ES-I3 (cell line): Measurements from ENCODE around the gene SYN1.
A peak's percentile ranks its signal among the peaks of the same experiment; 100 is the strongest.

Experiments
- H3K36me3 ChIP-seq: 2 replicates; pipeline ENCODE4 v1.6.1; 2013; ENCODE audit warnings: mild to moderate bottlenecking, low read length, control low read depth, moderate library complexity; ENCODE audit not compliant: insufficient read depth
- H3K4me1 ChIP-seq: 2 replicates; pipeline ENCODE4 v1.6.1; 2013; ENCODE audit warnings: mild to moderate bottlenecking, control low read depth, low read length; ENCODE audit not compliant: insufficient read depth
- H3K9ac ChIP-seq: 2 replicates; pipeline ENCODE4 v1.6.1; 2013; ENCODE audit warnings: low read depth, mild to moderate bottlenecking, low read length, moderate library complexity
- H3K9me3 ChIP-seq: 2 replicates; pipeline ENCODE4 v1.6.1; 2013; ENCODE audit warnings: mild to moderate bottlenecking, low read length, moderate library complexity; ENCODE audit not compliant: control insufficient read depth, insufficient read depth

The SYN1 gene

DNA sequence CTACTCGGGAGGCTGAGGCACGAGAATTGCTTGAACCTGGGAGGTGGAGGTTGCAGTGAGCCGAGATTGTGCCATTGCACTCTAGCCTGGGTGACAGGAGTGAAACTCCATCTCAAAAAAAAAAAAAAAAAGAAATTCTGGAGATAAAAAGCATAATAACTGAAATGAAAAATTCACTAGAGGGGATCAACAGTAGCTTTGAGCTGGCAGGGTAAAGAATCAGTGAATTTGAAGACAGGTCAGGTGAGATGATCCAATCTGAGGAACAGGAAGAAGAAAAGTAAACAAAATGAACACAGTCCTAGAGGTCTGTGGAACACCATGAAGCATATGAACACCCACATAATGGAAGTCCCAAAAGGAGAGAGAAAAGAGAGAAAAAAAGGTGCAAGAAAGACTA is 22.4 kb downstream of the SYN1 start:
- H3K4me1 ChIP-seq: peaks cover 6% of the 10 kb centered on the region
- no peaks in the 10 kb centered on the region; the same call in 1 of the 2 replicates for H3K9me3 ChIP-seq
- H3K9ac ChIP-seq: no peak overlapping the region
- no peaks in the 10 kb centered on the region for H3K36me3 ChIP-seq

DNA sequence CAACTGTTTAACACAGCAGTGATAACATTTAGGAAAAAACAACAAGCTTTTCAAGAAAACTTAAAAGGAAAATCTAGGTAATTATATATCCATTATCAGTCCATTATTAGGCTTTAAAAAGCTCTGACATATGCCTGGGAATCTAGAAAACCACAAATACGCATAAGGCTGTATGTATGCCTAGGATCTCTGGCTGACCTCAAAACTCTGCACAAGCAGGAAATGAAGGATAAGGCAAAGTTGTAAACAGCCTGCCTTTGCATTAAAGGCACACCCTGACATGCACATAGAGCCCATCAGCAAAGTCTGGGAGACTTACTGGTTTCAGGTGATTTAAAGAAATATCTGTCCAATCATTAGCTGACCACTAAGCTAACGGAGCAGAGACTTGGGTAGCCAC is 23.4 kb downstream of the SYN1 start:
- Histone ChIP-seq H3K9ac (no peak overlapping the region), H3K4me1 (peaks cover 6% of the 10 kb centered on the region), H3K36me3 (no peaks in the 10 kb centered on the region), H3K9me3 (no peaks in the 10 kb centered on the region; the same call in 1 of the 2 replicates)

GRCh38 chrX:47595716-47596251 is 23.9 kb downstream of the SYN1 start:
- Histone ChIP-seq H3K4me1 (peaks cover 6% of the 10 kb centered on the region), H3K9me3 (no peaks in the 10 kb centered on the region; the same call in 1 of the 2 replicates), H3K9ac (no peak overlapping the region), H3K36me3 (no peaks in the 10 kb centered on the region)

GRCh38 chrX:47593522-47593921 is 26.1 kb downstream of the SYN1 start:
- Histone ChIP-seq H3K4me1 (peaks cover 6% of the 10 kb centered on the region), H3K36me3 (no peaks in the 10 kb centered on the region), H3K9ac (no peak overlapping the region), H3K9me3 (no peaks in the 10 kb centered on the region; the same call in 1 of the 2 replicates)

DNA sequence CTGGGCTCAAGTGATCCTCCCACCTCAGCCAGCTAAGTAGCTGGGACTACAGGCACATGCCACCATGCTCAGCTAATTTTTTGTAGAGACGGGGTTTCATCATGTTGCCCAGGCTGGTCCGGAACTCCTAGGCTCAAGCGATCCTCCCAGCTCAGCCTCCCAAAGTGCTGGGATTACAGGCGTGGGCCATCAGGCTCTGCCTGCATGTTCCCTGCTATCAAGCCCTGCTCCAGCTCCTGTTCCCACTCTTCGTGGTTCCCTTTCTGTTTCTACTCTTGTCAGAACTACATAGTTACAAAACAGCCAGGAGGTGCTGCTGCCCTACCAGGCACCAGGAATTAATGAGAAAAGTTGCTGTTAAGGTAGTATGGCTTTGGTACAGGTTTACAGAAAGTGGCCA is 28.7 kb downstream of the SYN1 start:
- Histone ChIP-seq H3K36me3 (no peaks in the 10 kb centered on the region), H3K9me3 (no peaks in the 10 kb centered on the region; the same call in 1 of the 2 replicates), H3K4me1 (peaks cover 3% of the 10 kb centered on the region), H3K9ac (no peak overlapping the region)

- no peaks in the 10 kb centered on the region for H3K36me3 ChIP-seq
- H3K4me1 ChIP-seq: 0 out of 2 replicates have a peak, but pooled peaks cover 5% of the 10 kb centered on the region
- no peaks in the 10 kb centered on the region for H3K9me3 ChIP-seq
- no peak overlapping the region for H3K9ac ChIP-seq
Observed at GRCh38 chrX:47587906-47588735, 31.5 kb downstream of the SYN1 start.

DNA sequence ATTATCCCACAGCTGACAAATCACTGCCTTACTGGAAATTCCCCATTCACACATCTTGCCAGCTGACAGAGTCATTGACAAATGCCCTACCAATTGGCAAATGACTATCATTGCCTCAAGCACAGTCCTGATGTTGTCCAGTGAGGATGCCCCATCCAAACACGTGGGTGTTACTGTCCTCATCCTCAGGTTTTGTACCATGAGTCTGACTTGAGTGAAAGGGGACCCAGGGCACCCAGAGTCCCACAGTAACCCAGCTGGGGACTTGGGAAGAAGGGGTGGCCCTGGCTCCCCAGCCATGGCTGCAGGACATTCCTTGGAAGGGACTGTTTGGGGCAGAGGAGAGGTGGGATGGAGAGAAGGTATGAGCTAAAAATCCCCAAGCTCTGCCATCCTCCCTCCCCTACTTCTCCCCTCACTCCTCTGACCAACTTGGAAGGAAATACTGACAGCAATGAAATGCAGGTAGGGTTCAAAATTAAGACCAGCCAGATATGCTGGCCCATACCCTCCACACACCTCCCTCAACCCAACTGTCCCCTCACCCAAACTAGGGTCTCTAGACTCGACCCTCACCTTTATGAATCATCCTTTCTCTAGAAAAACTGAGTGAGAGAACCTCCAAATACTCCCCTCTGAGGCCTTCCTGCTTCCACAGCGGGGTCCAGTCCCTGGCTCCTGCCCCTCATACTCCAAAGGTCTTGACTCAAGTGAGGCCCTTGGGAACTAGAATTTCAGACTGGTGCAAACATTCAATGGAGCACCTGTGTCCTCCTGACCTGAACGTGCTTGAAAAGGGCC is 32.4 kb downstream of the SYN1 start:
- no peak overlapping the region for H3K9ac ChIP-seq
- 0 out of 2 replicates have a peak, but pooled peaks cover 5% of the 10 kb centered on the region for H3K4me1 ChIP-seq
- H3K36me3 ChIP-seq: no peaks in the 10 kb centered on the region
- no peaks in the 10 kb centered on the region for H3K9me3 ChIP-seq

DNA sequence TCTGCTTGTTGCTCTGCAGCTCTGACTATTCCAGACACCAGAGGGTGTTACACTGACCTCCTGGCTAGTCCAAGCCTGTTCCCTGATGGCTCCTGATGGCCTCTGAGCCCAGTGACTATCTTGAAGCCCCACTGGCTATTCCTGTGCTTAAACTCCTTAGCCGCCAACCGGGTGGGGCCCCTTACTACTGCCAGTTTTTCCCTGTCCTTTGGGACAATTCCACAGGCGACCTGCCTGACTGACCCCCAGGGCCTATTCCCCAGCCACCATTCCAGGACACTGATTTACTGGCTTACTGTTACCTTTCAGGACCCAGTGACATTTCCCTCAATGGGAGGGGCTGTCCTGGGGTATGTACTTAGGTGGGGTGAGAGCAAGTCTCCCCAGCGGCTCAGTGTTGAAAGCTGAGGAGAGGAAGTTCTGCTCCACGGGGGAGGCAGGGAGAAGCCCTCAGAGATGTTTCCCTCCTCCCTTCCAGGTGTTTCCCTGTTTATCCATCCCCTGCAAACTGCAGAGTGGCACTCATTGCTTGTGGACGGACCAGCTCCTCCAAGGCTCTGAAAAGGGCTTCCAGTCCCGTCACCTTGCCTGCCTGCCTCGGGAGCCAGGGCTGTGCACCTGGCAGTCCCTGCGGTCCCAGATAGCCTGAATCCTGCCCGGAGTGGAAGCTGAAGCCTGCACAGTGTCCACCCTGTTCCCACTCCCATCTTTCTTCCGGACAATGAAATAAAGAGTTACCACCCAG is 33.4 kb downstream of the SYN1 start:
- H3K9ac ChIP-seq: no peak overlapping the region
- no peaks in the 10 kb centered on the region for H3K36me3 ChIP-seq
- no peaks in the 10 kb centered on the region for H3K9me3 ChIP-seq
- peaks cover 10% of the 10 kb centered on the region for H3K4me1 ChIP-seq

DNA sequence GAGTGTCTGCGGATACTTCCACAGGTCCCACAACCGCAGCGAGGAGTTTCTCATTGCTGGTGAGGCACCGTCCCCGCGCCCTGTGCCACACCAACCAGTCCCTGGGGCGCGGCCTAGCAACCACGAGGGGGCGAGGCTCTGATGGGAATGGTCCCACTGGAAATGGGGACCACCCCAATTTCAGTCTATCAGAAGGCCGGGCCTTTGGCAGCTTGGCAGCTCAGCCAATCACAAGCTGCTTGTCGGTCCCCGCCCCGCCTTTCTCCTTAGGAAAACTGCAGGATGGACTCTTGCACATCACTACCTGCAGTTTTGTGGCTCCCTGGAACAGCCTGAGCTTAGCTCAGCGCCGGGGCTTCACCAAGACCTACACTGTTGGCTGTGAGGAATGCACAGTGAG is 34.4 kb downstream of the SYN1 start:
- Histone ChIP-seq H3K9ac (no peak overlapping the region), H3K36me3 (no peaks in the 10 kb centered on the region), H3K9me3 (no peaks in the 10 kb centered on the region), H3K4me1 (peaks cover 10% of the 10 kb centered on the region)

DNA sequence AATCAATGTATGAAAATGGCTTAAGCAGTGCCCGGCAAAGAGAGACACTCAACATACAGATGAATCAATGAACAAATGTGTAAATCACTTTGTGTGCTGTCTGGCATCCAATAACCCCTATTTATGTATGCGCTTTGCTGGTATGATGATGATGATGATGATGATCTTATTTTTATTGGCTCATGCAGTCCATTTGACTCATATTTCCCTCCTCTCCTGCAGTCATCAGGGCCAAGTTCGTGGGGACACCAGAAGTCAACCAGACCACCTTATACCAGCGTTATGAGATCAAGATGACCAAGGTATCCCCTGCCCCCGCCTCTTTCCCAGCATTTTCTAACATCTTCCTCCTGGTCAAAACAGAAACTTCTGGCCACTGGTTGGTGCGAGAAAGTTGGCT is 34.9 kb downstream of the SYN1 start:
- Histone ChIP-seq H3K9me3 (no peaks in the 10 kb centered on the region), H3K4me1 (peaks cover 10% of the 10 kb centered on the region), H3K9ac (no peak overlapping the region), H3K36me3 (no peaks in the 10 kb centered on the region)

- Histone ChIP-seq H3K9me3 (no peaks in the 10 kb centered on the region), H3K4me1 (peaks cover 16% of the 10 kb centered on the region), H3K36me3 (no peaks in the 10 kb centered on the region), H3K9ac (no peak overlapping the region; the same call in 1 of the 2 replicates)
Observed at GRCh38 chrX:47583240-47583861, 36.3 kb downstream of the SYN1 start.

DNA sequence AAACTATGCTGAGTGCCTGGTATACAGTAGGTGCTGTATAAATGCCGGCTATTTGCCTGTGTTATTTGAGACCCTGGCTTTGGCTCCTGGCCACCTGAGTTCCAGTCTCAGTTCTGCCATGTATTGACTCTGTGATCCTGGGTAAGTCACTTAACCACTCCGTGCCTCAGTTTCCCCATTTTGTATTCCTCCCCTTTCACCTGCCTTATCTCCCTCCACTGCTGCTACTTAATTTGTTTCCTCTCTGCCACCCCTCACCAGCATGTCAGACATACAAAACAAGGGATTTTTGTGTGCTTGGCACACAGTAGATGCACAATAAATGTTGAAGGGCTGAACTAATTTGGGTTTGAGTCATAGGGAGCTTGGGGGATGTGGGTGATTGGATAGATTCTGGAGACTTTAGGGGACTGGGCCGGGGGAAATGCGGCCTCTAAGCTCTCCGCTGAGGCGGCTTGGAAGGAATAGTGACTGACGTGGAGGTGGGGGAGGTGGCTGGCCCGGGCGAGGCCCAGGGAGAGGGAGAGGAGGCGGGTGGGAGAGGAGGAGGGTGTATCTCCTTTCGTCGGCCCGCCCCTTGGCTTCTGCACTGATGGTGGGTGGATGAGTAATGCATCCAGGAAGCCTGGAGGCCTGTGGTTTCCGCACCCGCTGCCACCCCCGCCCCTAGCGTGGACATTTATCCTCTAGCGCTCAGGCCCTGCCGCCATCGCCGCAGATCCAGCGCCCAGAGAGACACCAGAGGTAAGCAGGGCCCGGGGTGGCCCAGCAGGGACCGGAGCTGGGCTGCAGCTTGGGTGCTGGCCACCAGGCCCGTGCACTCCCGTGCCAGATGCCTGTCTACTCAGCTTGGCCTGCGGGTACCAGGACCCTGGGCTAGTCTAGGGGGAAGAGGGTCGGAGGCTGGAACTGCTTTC is 37.7 kb downstream of the SYN1 start, which contains the start of gene TIMP1:
Gene TIMP1 (plus strand): TSS at position 706 of the 917 bp plus-strand sequence. CDS start 980 bp downstream, outside the sequence.
- peaks cover 21% of the 10 kb centered on the region for H3K4me1 ChIP-seq
- no peaks in the 10 kb centered on the region for H3K36me3 ChIP-seq
- H3K9me3 ChIP-seq: no peaks in the 10 kb centered on the region
- peak within 1 kb of the TSS; percentile 76 for H3K9ac ChIP-seq

GRCh38 chrX:47579537-47579936 is 40.1 kb downstream of the SYN1 start:
- H3K9me3 ChIP-seq: no peaks in the 10 kb centered on the region
- peaks cover 16% of the 10 kb centered on the region for H3K4me1 ChIP-seq
- no peak overlapping the region for H3K9ac ChIP-seq
- no peaks in the 10 kb centered on the region for H3K36me3 ChIP-seq
